A673 (cell line): ENCODE results near the gene PSMG2. TPM values are rescaled to one million over a fixed set of nuclear protein-coding genes. Genes with fewer than 3 reads are reported as not detected.

Experiments
- BruUV-seq: library from RNA; stranded (reverse); fragments of 400-500 nt; replicated peaks from 2 replicates; lab custom pipeline; 2021; lab: Mats Ljungman, UMichigan
- CTCF ChIA-PET: fragments of 300-600 bp; sonication (Branson Sonifier 250); formaldehyde crosslinking; loops from one replicate; lab custom pipeline; 2022; ENCODE audit warnings: antibody characterized with exemption; lab: Charles Lee
- POLR2A ChIA-PET: fragments of 300-600 bp; sonication (Branson Sonifier 250); formaldehyde crosslinking; loops from one replicate; lab custom pipeline; 2022; ENCODE audit warnings: antibody characterized with exemption; ENCODE audit not compliant: low non-redundant PET; lab: Charles Lee
- DNase-seq: peaks from one replicate; pipeline ENCODE4 v3.0.0-alpha.2; 2015; ENCODE audit warnings: low spot score
- H3K27ac ChIP-seq: fragments of 200-600 bp; sonication (generic); 2 replicates; pipeline ENCODE4 v1.5.1; 2016; ENCODE audit warnings: mixed run types, low read depth, mild to moderate bottlenecking, mixed read lengths, antibody characterized with exemption, low read length; ENCODE audit not compliant: poor library complexity, severe bottlenecking
- H3K27me3 ChIP-seq: fragments of 200-600 bp; sonication (generic); replicated peaks from 2 replicates; pipeline ENCODE4 v1.6.1; 2017; ENCODE audit warnings: mixed run types, low read depth, mild to moderate bottlenecking, mixed read lengths, antibody characterized with exemption, low read length; ENCODE audit not compliant: insufficient read depth, poor library complexity
- H3K36me3 ChIP-seq: fragments of 200-600 bp; sonication (generic); 2 replicates; pipeline ENCODE4 v1.6.1; 2016; ENCODE audit warnings: mixed run types, mild to moderate bottlenecking, mixed read lengths, antibody characterized with exemption, low read length; ENCODE audit not compliant: insufficient read depth, poor library complexity, severe bottlenecking
- H3K4me1 ChIP-seq: fragments of 200-600 bp; sonication (generic); 2 replicates; pipeline ENCODE4 v1.6.1; 2017; ENCODE audit warnings: mixed run types, mild to moderate bottlenecking, mixed read lengths, antibody characterized with exemption, low read length; ENCODE audit not compliant: insufficient read depth, poor library complexity, severe bottlenecking
- H3K4me3 ChIP-seq: fragments of 200-600 bp; sonication (generic); 2 replicates; pipeline ENCODE4 v1.5.1; 2016; ENCODE audit warnings: low read depth, mixed run types, mild to moderate bottlenecking, mixed read lengths, low read length; ENCODE audit not compliant: poor library complexity, severe bottlenecking
- H3K9me3 ChIP-seq: fragments of 200-600 bp; sonication (generic); 2 replicates; pipeline ENCODE4 v1.6.1; 2016; ENCODE audit warnings: mixed run types, low read depth, mild to moderate bottlenecking, mixed read lengths, antibody characterized with exemption, low read length; ENCODE audit not compliant: poor library complexity, severe bottlenecking
- CTCF ChIP-seq: fragments of 300-800, 200-600 bp; sonication (generic); conservative IDR thresholded peaks from 2 replicates; pipeline ENCODE4 v1.5.1; 2017; ENCODE audit warnings: low read depth, mild to moderate bottlenecking, antibody characterized with exemption, low read length, moderate library complexity, mixed read lengths
- EZH2 ChIP-seq: fragments of 200-600 bp; sonication (generic); IDR thresholded peaks from 2 replicates; pipeline ENCODE4 v1.6.1; 2017; ENCODE audit warnings: borderline replicate concordance, low read depth, mild to moderate bottlenecking, mixed read lengths, antibody characterized with exemption, low read length; ENCODE audit not compliant: poor library complexity, severe bottlenecking
- intact Hi-C: fragments of 100-400 bp; cut with micrococcal nuclease; formaldehyde crosslinking; loops from one replicate; pipeline ENCODE4 v1.10.0; 2022; ENCODE audit not compliant: unreplicated experiment
- total RNA-seq: library from RNA; stranded (reverse); gene quantifications from 2 replicates; pipeline ENCODE4 v1.2.3, GENCODE V29; 2021

The PSMG2 gene
- total RNA-seq, 1 experiment from 2014 or later = 74.0 TPM

GRCh38 chr18:12659904-12660605, 42.8 kb upstream of the PSMG2 start:
- POLR2A ChIA-PET = no interaction called here
- peak; percentile 77 for DNase-seq
- CTCF ChIA-PET = interaction anchor here (0.7 to 1.0 kb wide), 3 partner anchors 268 to 583 kb away, joined by 3 to 10 read pairs (median 7); no protein-coding TSS in a partner anchor
- intact Hi-C loops = loop anchor here (1.0 to 5.0 kb wide), 3 partner anchors 266 to 388 kb away; no protein-coding TSS in a partner anchor
- H3K9me3 ChIP-seq = no peaks in the 10 kb centered on the region
- no peaks in the 10 kb centered on the region for H3K27me3 ChIP-seq
- peaks cover 7% of the 10 kb centered on the region for H3K4me1 ChIP-seq
- H3K27ac ChIP-seq = no peak overlapping the region
- no peak overlapping the region for H3K4me3 ChIP-seq
- no TSS peak for BruUV-seq
- TF ChIP-seq EZH2 = no peak
- peak; percentile 91 for TF ChIP-seq CTCF
- H3K36me3 ChIP-seq = no peaks in the 10 kb centered on the region

- CTCF ChIA-PET = interaction anchor here (0.6 kb wide), 1 partner anchor 275 kb away, joined by 5 read pairs; no protein-coding TSS in a partner anchor
- intact Hi-C loops = no loop called here
- TF ChIP-seq EZH2 (no peak), CTCF (no peak)
- Histone ChIP-seq H3K36me3 (peaks cover 7% of the 10 kb centered on the region), H3K27me3 (no peaks in the 10 kb centered on the region), H3K4me1 (no peaks in the 10 kb centered on the region), H3K4me3 (no peak overlapping the region), H3K9me3 (no peaks in the 10 kb centered on the region), H3K27ac (no peak overlapping the region)
- no peak for DNase-seq
- POLR2A ChIA-PET = no interaction called here
- BruUV-seq = no TSS peak
Measured at GRCh38 chr18:12668041-12668440, 34.8 kb upstream of the PSMG2 start.

GRCh38 chr18:12679183-12679786, 23.6 kb upstream of the PSMG2 start:
- ChIA-PET POLR2A (interaction anchor here (0.6 kb wide), 1 partner anchor 724 kb away, joined by 3 read pairs; no protein-coding TSS in a partner anchor), CTCF (no interaction called here)
- intact Hi-C loops = no loop called here
- H3K4me3 ChIP-seq = no peak overlapping the region
- no peaks in the 10 kb centered on the region for H3K27me3 ChIP-seq
- H3K27ac ChIP-seq = peak overlapping the region; percentile 64
- DNase-seq = peak; percentile 77
- peaks cover 14% of the 10 kb centered on the region for H3K4me1 ChIP-seq
- no peaks in the 10 kb centered on the region for H3K9me3 ChIP-seq
- BruUV-seq = TSS peak; percentile 78
- TF ChIP-seq EZH2 = no peak
- TF ChIP-seq CTCF = no peak
- H3K36me3 ChIP-seq = peaks cover 20% of the 10 kb centered on the region
